Testis (tissue), 3 donors: ENCODE measurements around the gene C16orf92. TPM values are rescaled to one million over a fixed set of nuclear protein-coding genes. Genes with fewer than 3 reads are reported as not detected.

Experiments used
- DNase-seq: peaks from one replicate; pipeline ENCODE4 v3.0.0-alpha.2; 2019
- H3K27ac ChIP-seq, 2 donors: fragments of 200-600 bp; sonication (generic); one replicate each; pipeline ENCODE4 v1.5.1; 2019
- H3K27me3 ChIP-seq: fragments of 200-600 bp; sonication (generic); one replicate; pipeline ENCODE4 v1.5.1; 2019
- H3K36me3 ChIP-seq: fragments of 200-600 bp; sonication (generic); one replicate; pipeline ENCODE4 v1.5.1; 2017; ENCODE audit warnings: low read depth; ENCODE audit errors: missing control alignments
- H3K4me1 ChIP-seq: fragments of 200-600 bp; sonication (generic); one replicate; pipeline ENCODE4 v1.5.1; 2019
- H3K4me3 ChIP-seq, 2 donors: fragments of 200-600 bp; sonication (generic); one replicate each; pipeline ENCODE4 v1.5.1; 2017 to 2019
- H3K9me3 ChIP-seq: fragments of 200-600 bp; sonication (generic); one replicate; pipeline ENCODE4 v1.5.1; 2017
- CTCF ChIP-seq, 3 experiments: fragments of 450-650 bp in 2 of 3; fragments of 200-600 bp in 1 of 3; sonication (generic) in 1 of 3; IDR thresholded peaks; one replicate each; pipeline ENCODE4 v1.5.1; 2016 to 2019; ENCODE audit warnings: antibody characterized with exemption in 3 of 3, mild to moderate bottlenecking in 2 of 3, moderate library complexity in 1 of 3
- POLR2A ChIP-seq: fragments of 450-650 bp; IDR thresholded peaks from one replicate; pipeline ENCODE4 v1.6.1; 2017; ENCODE audit warnings: antibody characterized with exemption, mild to moderate bottlenecking, moderate library complexity
- WGBS, 2 donors: methylation state at CpG; one replicate each; pipeline ENCODE4 v1.1.5; 2018; 5-methylcytosine and 5-hydroxymethylcytosine counted together
- intact Hi-C: fragments of 100-400 bp; cut with DNase I; formaldehyde crosslinking; loops from one replicate; pipeline ENCODE4 v1.15.1; 2023; ENCODE audit warnings: low total_unique reads
- polyA plus RNA-seq: library from polyadenylated mRNA; stranded (reverse); fragments of 350-450 nt; fragmentation: Illumina TruSeq; extraction: RNeasy Lipid Tissue Mini Kit (QIAGEN cat#74804); gene quantifications from one replicate; pipeline ENCODE4 v1.2.3, GENCODE V29; 2014; ENCODE audit warnings: low read depth, low replicate concordance; ENCODE audit not compliant: insufficient read depth
- total RNA-seq, 2 donors: library from RNA; depleted of rRNA; stranded (reverse); fragments of >200 nt; gene quantifications; one replicate each; pipeline ENCODE4 v1.2.3, GENCODE V29; 2016

The C16orf92 gene
- total and polyA plus RNA-seq, 3 donors from 2014 or later, result 12.4 to 91.3 (median 20.3) TPM

GRCh38 chr16:29988346-29989075 lies 34.5 kb upstream of the C16orf92 start:
- H3K27ac ChIP-seq, result no peak overlapping the region
- TF ChIP-seq POLR2A, result no peak
- TF ChIP-seq CTCF (IDR thresholded peaks at IDR 0.05), result no peak
- DNase-seq, result no peak
- H3K4me1 ChIP-seq, result peaks cover 3% of the 10 kb centered on the region
- H3K9me3 ChIP-seq, result no peaks in the 10 kb centered on the region
- intact Hi-C loops, result no loop called here
- WGBS, 2 donors, result 84 to 86% methylated on average over 17 of the region's 17 CpGs
- no peak overlapping the region for H3K4me3 ChIP-seq
- H3K27me3 ChIP-seq, result no peaks in the 10 kb centered on the region
- H3K36me3 ChIP-seq, result no peaks in the 10 kb centered on the region

GRCh38 chr16:29989111-29989858 lies 33.7 kb upstream of the C16orf92 start:
- TF ChIP-seq CTCF (IDR thresholded peaks at IDR 0.05) (no peak), POLR2A (no peak)
- no peaks in the 10 kb centered on the region for H3K9me3 ChIP-seq
- no peak overlapping the region for H3K4me3 ChIP-seq
- H3K27ac ChIP-seq, result no peak overlapping the region
- WGBS, 2 donors, result 79 to 82% methylated on average over 23 of the region's 23 CpGs
- no peaks in the 10 kb centered on the region for H3K36me3 ChIP-seq
- peaks cover 3% of the 10 kb centered on the region for H3K4me1 ChIP-seq
- intact Hi-C loops, result no loop called here
- DNase-seq, result no peak
- H3K27me3 ChIP-seq, result no peaks in the 10 kb centered on the region

GRCh38 chr16:29990034-29990433 lies 33.0 kb upstream of the C16orf92 start:
- Histone ChIP-seq H3K4me3 (no peak overlapping the region), H3K27me3 (no peaks in the 10 kb centered on the region), H3K9me3 (no peaks in the 10 kb centered on the region), H3K36me3 (no peaks in the 10 kb centered on the region), H3K27ac (no peak overlapping the region), H3K4me1 (peaks cover 10% of the 10 kb centered on the region)
- TF ChIP-seq CTCF (IDR thresholded peaks at IDR 0.05) (no peak), POLR2A (no peak)
- no peak for DNase-seq
- intact Hi-C loops, result no loop called here
- WGBS, 2 donors, result 89 to 96% methylated on average over 2 of the region's 2 CpGs

- H3K36me3 ChIP-seq, result no peaks in the 10 kb centered on the region
- peaks cover 13% of the 10 kb centered on the region for H3K4me1 ChIP-seq
- no peak for DNase-seq
- intact Hi-C loops, result no loop called here
- H3K27me3 ChIP-seq, result no peaks in the 10 kb centered on the region
- no peak overlapping the region for H3K27ac ChIP-seq
- 88 to 98% methylated on average over 8 to 30 of the region's 35 CpGs for WGBS, 2 donors
- H3K4me3 ChIP-seq, result no peak overlapping the region
- TF ChIP-seq CTCF (IDR thresholded peaks at IDR 0.05) (no peak), POLR2A (no peak)
- H3K9me3 ChIP-seq, result no peaks in the 10 kb centered on the region
These were observed 32.0 kb upstream of the C16orf92 start for GRCh38 chr16:29990883-29991570.
